MM.1S (cell line): ENCODE measurements around the gene MIB2.

Experiments
- DNase-seq: peaks from one replicate; pipeline ENCODE4 v3.0.0-alpha.2; 2015
- H2AFZ ChIP-seq: fragments of 300-600 bp; sonication (generic); 2 replicates; pipeline ENCODE4 v1.6.0; 2016; ENCODE audit warnings: antibody characterized with exemption, low read length
- H3F3A ChIP-seq: fragments of 300-600 bp; sonication (generic); 2 replicates; pipeline ENCODE4 v1.6.1; 2016; ENCODE audit warnings: mild to moderate bottlenecking, antibody characterized with exemption, low read length, moderate library complexity, mixed read lengths; ENCODE audit not compliant: insufficient read depth
- H3K27ac ChIP-seq: fragments of 300-600 bp; sonication (generic); 2 replicates; pipeline ENCODE4 v1.5.1; 2016; ENCODE audit warnings: mild to moderate bottlenecking, low read length
- H3K27me3 ChIP-seq: fragments of 300-600 bp; sonication (generic); replicated peaks from 2 replicates; pipeline ENCODE4 v1.6.0; 2016; ENCODE audit warnings: low read length; ENCODE audit not compliant: insufficient read depth
- H3K36me3 ChIP-seq: fragments of 300-600 bp; sonication (generic); replicated peaks from 2 replicates; pipeline ENCODE4 v1.6.1; 2016; ENCODE audit warnings: mild to moderate bottlenecking, low read length, mixed read lengths; ENCODE audit not compliant: insufficient read depth
- H3K4me1 ChIP-seq: fragments of 300-600 bp; sonication (generic); 2 replicates; pipeline ENCODE4 v1.6.1; 2016; ENCODE audit warnings: low read length, mixed read lengths
- H3K4me2 ChIP-seq: fragments of 300-600 bp; sonication (generic); 2 replicates; pipeline ENCODE4 v1.6.0; 2016; ENCODE audit warnings: low read depth, low read length
- H3K4me3 ChIP-seq: fragments of 300-600 bp; sonication (generic); 2 replicates; pipeline ENCODE4 v1.5.1; 2016; ENCODE audit warnings: low read length, mixed read lengths
- H3K79me2 ChIP-seq: fragments of 300-600 bp; sonication (generic); 2 replicates; pipeline ENCODE4 v1.6.1; 2016; ENCODE audit warnings: mixed run types, low read length, mixed read lengths
- H3K9ac ChIP-seq: fragments of 300-600 bp; sonication (generic); 2 replicates; pipeline ENCODE4 v1.6.1; 2016; ENCODE audit warnings: low read length, mixed read lengths
- H3K9me2 ChIP-seq: fragments of 300-600 bp; sonication (generic); replicated peaks from 2 replicates; pipeline ENCODE4 v1.6.1; 2016; ENCODE audit warnings: mild to moderate bottlenecking, low read length, mixed read lengths; ENCODE audit not compliant: insufficient read depth
- H3K9me3 ChIP-seq: fragments of 300-600 bp; sonication (generic); replicated peaks from 2 replicates; pipeline ENCODE4 v1.6.1; 2016; ENCODE audit warnings: mild to moderate bottlenecking, low read length, mixed read lengths; ENCODE audit not compliant: insufficient read depth
- H4K20me1 ChIP-seq: fragments of 300-600 bp; sonication (generic); 2 replicates; pipeline ENCODE4 v1.6.1; 2016; ENCODE audit warnings: mild to moderate bottlenecking, low read length, moderate library complexity, mixed read lengths; ENCODE audit not compliant: insufficient read depth
- CTCF ChIP-seq: fragments of 300-600 bp; sonication (generic); IDR thresholded peaks from 2 replicates; pipeline ENCODE4 v1.5.1; 2016; ENCODE audit warnings: antibody characterized with exemption, low read length, mixed read lengths
- EZH2 ChIP-seq: fragments of 300-600 bp; sonication (generic); optimal IDR thresholded peaks from 2 replicates; pipeline ENCODE3; 2017; ENCODE audit warnings: low read depth, mild to moderate bottlenecking, antibody characterized with exemption, low read length, mixed read lengths
- EZH2phosphoT487 ChIP-seq: fragments of 300-600 bp; sonication (generic); IDR thresholded peaks from 2 replicates; pipeline ENCODE4 v1.6.1; 2018; ENCODE audit warnings: antibody characterized with exemption, low read length

Gene MIB2

GRCh38 chr1:1583347-1584010 is 31.8 kb upstream of the MIB2 start:
- Histone ChIP-seq H2AFZ (no peak overlapping the region), H4K20me1 (no peaks in the 10 kb centered on the region), H3F3A (no peaks in the 10 kb centered on the region), H3K27me3 (peaks cover 74% of the 10 kb centered on the region), H3K27ac (no peak overlapping the region), H3K9me3 (no peaks in the 10 kb centered on the region), H3K4me3 (no peak overlapping the region), H3K4me1 (no peaks in the 10 kb centered on the region), H3K9ac (no peak overlapping the region), H3K9me2 (no peaks in the 10 kb centered on the region), H3K36me3 (no peaks in the 10 kb centered on the region), H3K4me2 (peak overlapping the region; percentile 10; the same call in 1 of the 2 replicates), H3K79me2 (no peaks in the 10 kb centered on the region)
- no peak for DNase-seq
- TF ChIP-seq CTCF (no peak), EZH2 (no peak), EZH2phosphoT487 (no peak)

- no peak overlapping the region for H3K9ac ChIP-seq
- H3K4me2 ChIP-seq = no peak overlapping the region
- H3K9me2 ChIP-seq = no peaks in the 10 kb centered on the region
- no peak for DNase-seq
- H3K4me3 ChIP-seq = no peak overlapping the region
- H3F3A ChIP-seq = no peaks in the 10 kb centered on the region
- no peak for TF ChIP-seq EZH2
- TF ChIP-seq CTCF = no peak
- no peak for TF ChIP-seq EZH2phosphoT487
- H3K27ac ChIP-seq = no peak overlapping the region
- no peaks in the 10 kb centered on the region for H3K9me3 ChIP-seq
- no peaks in the 10 kb centered on the region for H3K4me1 ChIP-seq
- H4K20me1 ChIP-seq = no peaks in the 10 kb centered on the region
- no peaks in the 10 kb centered on the region for H3K79me2 ChIP-seq
- H3K36me3 ChIP-seq = no peaks in the 10 kb centered on the region
- peaks cover 72% of the 10 kb centered on the region for H3K27me3 ChIP-seq
- no peak overlapping the region for H2AFZ ChIP-seq
Observed at GRCh38 chr1:1591452-1591851, 23.8 kb upstream of the MIB2 start.

GRCh38 chr1:1593834-1594601 is 21.3 kb upstream of the MIB2 start:
- Histone ChIP-seq H3K4me3 (no peak overlapping the region), H3K79me2 (no peaks in the 10 kb centered on the region), H3F3A (no peaks in the 10 kb centered on the region), H2AFZ (no peak overlapping the region), H3K36me3 (no peaks in the 10 kb centered on the region), H3K9ac (no peak overlapping the region), H3K27ac (no peak overlapping the region), H3K27me3 (peaks cover 68% of the 10 kb centered on the region), H3K4me1 (no peaks in the 10 kb centered on the region), H3K9me2 (no peaks in the 10 kb centered on the region), H3K9me3 (no peaks in the 10 kb centered on the region), H4K20me1 (no peaks in the 10 kb centered on the region), H3K4me2 (no peak overlapping the region)
- DNase-seq = no peak
- no peak for TF ChIP-seq CTCF
- TF ChIP-seq EZH2phosphoT487 = no peak
- TF ChIP-seq EZH2 = no peak
